ENCODE measurements around the gene SCMH1. TPM values are rescaled to one million over a fixed set of nuclear protein-coding genes. Genes with fewer than 3 reads are reported as not detected.
"Not testable (repeated sequence)": the region's sequence is repeated elsewhere in the genome, so short reads cannot be mapped to it uniquely, and the experiment has no call there.

The SCMH1 gene
- polyA plus RNA-seq, 4 donors: 14.5 to 44.7 (median 22.9) TPM

DNA sequence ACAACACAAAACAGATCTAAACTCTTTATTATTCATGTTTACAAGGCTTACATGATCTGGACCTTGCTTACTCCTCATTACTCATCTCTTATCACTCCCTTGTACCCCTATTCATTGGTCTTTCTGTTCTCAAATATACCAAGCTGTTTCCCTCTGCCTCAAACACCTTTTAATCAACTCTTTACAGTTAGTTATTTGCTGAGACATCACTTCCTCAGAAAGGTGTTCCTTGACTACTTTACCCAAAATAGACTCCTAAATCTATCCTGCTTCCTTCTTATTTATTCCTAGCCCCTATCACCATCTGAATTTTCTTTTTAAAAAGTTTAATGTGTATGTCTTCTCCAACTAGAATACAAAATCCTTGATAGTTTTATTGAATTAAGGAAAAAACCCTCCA, 120.0 kb downstream of the SCMH1 start:
- peaks cover 0 to 13% (median 0%) of the 10 kb centered on the region in 3 donors for H3K36me3 ChIP-seq (ENCODE audit: control insufficient read depth in 3 of 3, insufficient read depth in 2 of 3, low read depth in 1 of 3, low read length in 3 of 3)
- H3K9me3 ChIP-seq (ENCODE audit: control insufficient read depth in 2 of 2, insufficient read depth in 1 of 2, low read depth in 1 of 2, low read length in 1 of 2): no peaks in the 10 kb centered on the region
- no peak for DNase-seq
- H3K27ac ChIP-seq (ENCODE audit: low read depth in 1 of 3, low read length in 2 of 3): no peak overlapping the region
- peaks cover 0 to 5% (median 0%) of the 10 kb centered on the region in 3 donors for H3K4me1 ChIP-seq (ENCODE audit: control insufficient read depth in 3 of 3, insufficient read depth in 2 of 3, low read depth in 1 of 3, low read length in 2 of 3)
- H3K27me3 ChIP-seq (ENCODE audit: control insufficient read depth in 3 of 3, insufficient read depth in 3 of 3, low read length in 3 of 3): no peaks in the 10 kb centered on the region
- no peak overlapping the region for H3K4me3 ChIP-seq (ENCODE audit: low read depth in 1 of 3, low read length in 3 of 3)
- no peak for FAIRE-seq

DNA sequence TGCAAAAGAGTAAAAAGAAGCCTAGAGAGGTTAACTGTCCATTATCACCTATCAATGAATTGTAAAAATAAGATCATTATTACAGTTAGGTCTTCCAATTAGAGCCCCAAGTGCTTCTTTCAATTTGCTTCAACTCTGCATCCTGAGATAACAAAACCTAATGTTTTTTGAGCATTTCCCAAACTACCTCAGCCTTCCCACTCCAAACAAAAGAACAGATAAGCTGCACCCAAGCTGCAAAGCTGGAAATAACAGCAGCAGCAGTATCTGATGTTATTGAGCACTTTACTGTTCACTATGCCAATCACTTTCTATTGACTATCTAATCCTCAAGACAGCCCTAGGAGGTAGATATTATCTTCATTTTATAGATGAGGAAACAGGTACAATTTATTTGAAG, 123.5 kb downstream of the SCMH1 start:
- Histone ChIP-seq H3K27ac (ENCODE audit: low read depth in 1 of 3, low read length in 2 of 3) (no peak overlapping the region), H3K27me3 (ENCODE audit: control insufficient read depth in 3 of 3, insufficient read depth in 3 of 3, low read length in 3 of 3) (no peaks in the 10 kb centered on the region), H3K4me1 (ENCODE audit: control insufficient read depth in 3 of 3, insufficient read depth in 2 of 3, low read depth in 1 of 3, low read length in 2 of 3) (peaks cover 0 to 5% (median 0%) of the 10 kb centered on the region in 3 donors), H3K9me3 (ENCODE audit: control insufficient read depth in 2 of 2, insufficient read depth in 1 of 2, low read depth in 1 of 2, low read length in 1 of 2) (no peaks in the 10 kb centered on the region), H3K36me3 (ENCODE audit: control insufficient read depth in 3 of 3, insufficient read depth in 2 of 3, low read depth in 1 of 3, low read length in 3 of 3) (peaks cover 0 to 15% (median 0%) of the 10 kb centered on the region in 3 donors), H3K4me3 (ENCODE audit: low read depth in 1 of 3, low read length in 3 of 3) (no peak overlapping the region)
- DNase-seq: no peak
- no peak for FAIRE-seq

- H3K27ac ChIP-seq (ENCODE audit: low read depth in 1 of 3, low read length in 2 of 3); H3K4me3 ChIP-seq (ENCODE audit: low read depth in 1 of 3, low read length in 3 of 3); H3K9me3 ChIP-seq (ENCODE audit: control insufficient read depth in 2 of 2, insufficient read depth in 1 of 2, low read depth in 1 of 2, low read length in 1 of 2); DNase-seq; FAIRE-seq; H3K4me1 ChIP-seq (ENCODE audit: control insufficient read depth in 3 of 3, insufficient read depth in 2 of 3, low read depth in 1 of 3, low read length in 2 of 3); H3K27me3 ChIP-seq (ENCODE audit: control insufficient read depth in 3 of 3, insufficient read depth in 3 of 3, low read length in 3 of 3): not testable (repeated sequence)
- WGBS, 3 donors: 78 to 98% (median 95%) methylated on average over 11 to 15 of the region's 15 CpGs
- peaks cover 0 to 16% (median 5%) of the 10 kb centered on the region in 3 donors for H3K36me3 ChIP-seq (ENCODE audit: control insufficient read depth in 3 of 3, insufficient read depth in 2 of 3, low read depth in 1 of 3, low read length in 3 of 3)
Measured at GRCh38 chr1:41117241-41117640, 124.9 kb downstream of the SCMH1 start.

GRCh38 chr1:41110736-41111135, 131.4 kb downstream of the SCMH1 start:
- Histone ChIP-seq H3K36me3 (ENCODE audit: control insufficient read depth in 3 of 3, insufficient read depth in 2 of 3, low read depth in 1 of 3, low read length in 3 of 3) (peaks cover 0 to 10% (median 5%) of the 10 kb centered on the region in 3 donors), H3K27me3 (ENCODE audit: control insufficient read depth in 3 of 3, insufficient read depth in 3 of 3, low read length in 3 of 3) (no peaks in the 10 kb centered on the region), H3K9me3 (ENCODE audit: control insufficient read depth in 2 of 2, insufficient read depth in 1 of 2, low read depth in 1 of 2, low read length in 1 of 2) (no peaks in the 10 kb centered on the region), H3K4me1 (ENCODE audit: control insufficient read depth in 3 of 3, insufficient read depth in 2 of 3, low read depth in 1 of 3, low read length in 2 of 3) (peaks cover 0 to 6% (median 5%) of the 10 kb centered on the region in 3 donors), H3K4me3 (ENCODE audit: low read depth in 1 of 3, low read length in 3 of 3) (no peak overlapping the region), H3K27ac (ENCODE audit: low read depth in 1 of 3, low read length in 2 of 3) (no peak overlapping the region)
- no peak for DNase-seq
- 77 to 100% (median 96%) methylated on average over 1 of the region's 1 CpG for WGBS, 3 donors
- no peak for FAIRE-seq

GRCh38 chr1:41110286-41110685, 131.8 kb downstream of the SCMH1 start:
- no peaks in the 10 kb centered on the region for H3K9me3 ChIP-seq (ENCODE audit: control insufficient read depth in 2 of 2, insufficient read depth in 1 of 2, low read depth in 1 of 2, low read length in 1 of 2)
- peak overlapping the region in 1 of 3 donors; percentile 66 for H3K27ac ChIP-seq (ENCODE audit: low read depth in 1 of 3, low read length in 2 of 3)
- peaks cover 0 to 6% (median 5%) of the 10 kb centered on the region in 3 donors for H3K4me1 ChIP-seq (ENCODE audit: control insufficient read depth in 3 of 3, insufficient read depth in 2 of 3, low read depth in 1 of 3, low read length in 2 of 3)
- FAIRE-seq (no peak), DNase-seq (no peak)
- WGBS, 3 donors: 77 to 81% (median 81%) methylated on average over 1 of the region's 1 CpG
- H3K4me3 ChIP-seq (ENCODE audit: low read depth in 1 of 3, low read length in 3 of 3): no peak overlapping the region
- no peaks in the 10 kb centered on the region for H3K27me3 ChIP-seq (ENCODE audit: control insufficient read depth in 3 of 3, insufficient read depth in 3 of 3, low read length in 3 of 3)
- H3K36me3 ChIP-seq (ENCODE audit: control insufficient read depth in 3 of 3, insufficient read depth in 2 of 3, low read depth in 1 of 3, low read length in 3 of 3): peaks cover 0 to 7% (median 5%) of the 10 kb centered on the region in 3 donors

DNA sequence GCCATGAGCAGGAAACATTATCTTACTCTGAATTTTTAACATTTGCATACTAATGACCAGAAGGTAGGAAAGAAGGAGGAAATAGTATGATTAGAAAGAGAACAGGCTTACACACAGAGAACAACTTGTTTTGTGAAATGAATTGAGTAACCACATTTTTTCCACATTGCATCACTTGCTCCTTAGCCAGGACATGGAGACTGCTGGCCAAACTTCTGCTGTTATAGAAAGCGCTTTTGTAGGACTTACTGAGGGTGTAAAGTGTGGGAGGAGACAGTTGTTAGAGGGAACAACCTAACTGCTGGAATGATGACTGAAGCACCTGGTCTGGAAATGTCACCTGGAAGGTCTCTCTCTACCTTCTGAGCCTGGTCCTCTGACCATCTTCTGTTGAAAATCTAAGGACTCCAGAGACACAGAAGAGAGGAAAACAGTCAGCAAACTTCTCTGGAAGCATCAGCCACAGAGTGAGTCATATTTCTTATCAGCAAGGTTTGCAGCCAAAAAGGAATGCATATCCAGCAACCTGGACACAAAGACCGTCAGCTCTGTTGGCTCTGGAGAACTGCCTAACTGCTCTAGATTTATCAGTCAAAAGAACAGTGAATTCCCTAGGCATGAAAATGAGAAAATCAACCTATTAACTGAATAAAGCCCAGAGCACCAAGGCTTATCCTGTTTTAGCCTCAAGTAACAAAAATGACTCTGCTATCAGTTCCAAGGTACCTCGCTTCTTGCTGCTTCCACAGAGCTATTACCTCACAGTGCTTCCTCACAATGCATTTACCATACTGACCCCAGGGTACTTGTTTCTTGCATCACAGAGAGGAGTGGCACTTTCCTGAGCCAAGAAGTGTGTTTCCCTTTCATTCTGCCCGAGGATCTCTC, 132.6 kb downstream of the SCMH1 start:
- WGBS, 3 donors: 30 to 42% (median 40%) methylated on average over 4 of the region's 4 CpGs
- DNase-seq: peak; percentile 51 to 58

DNA sequence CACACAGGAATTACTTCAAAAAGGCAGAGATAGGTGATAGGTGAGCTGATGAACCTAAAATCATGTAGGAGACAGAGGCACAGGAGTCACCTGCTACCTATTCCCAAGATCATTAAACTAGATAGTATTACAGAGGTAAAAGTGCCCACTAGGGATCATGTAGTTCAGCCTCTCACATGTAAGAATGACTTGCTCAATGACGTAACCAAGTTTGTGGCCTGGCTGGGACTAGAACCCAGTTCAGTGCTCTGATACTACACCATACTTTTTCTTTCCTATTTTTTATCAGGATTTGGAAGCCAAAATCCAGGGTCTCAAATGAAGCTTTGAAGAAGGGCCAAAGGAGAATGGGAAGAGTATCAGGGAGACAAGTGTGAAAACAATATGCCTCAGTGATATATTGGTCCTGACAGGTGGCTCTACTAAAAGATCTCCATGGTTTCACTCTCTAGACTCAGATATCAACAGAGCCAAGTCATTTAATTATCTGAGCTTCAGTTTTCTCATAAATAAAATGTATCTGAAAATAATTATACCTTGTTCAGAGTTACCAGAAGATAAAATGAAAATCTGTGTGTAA, 133.3 kb downstream of the SCMH1 start:
- peak overlapping the region in 2 of 3 donors; percentile 39 to 65 for H3K27ac ChIP-seq (ENCODE audit: low read depth in 1 of 3, low read length in 2 of 3)
- H3K9me3 ChIP-seq (ENCODE audit: control insufficient read depth in 2 of 2, insufficient read depth in 1 of 2, low read depth in 1 of 2, low read length in 1 of 2): no peaks in the 10 kb centered on the region
- FAIRE-seq (no peak), DNase-seq (no peak)
- 87 to 96% (median 92%) methylated on average over 1 of the region's 1 CpG for WGBS, 3 donors
- peaks cover 0 to 6% (median 5%) of the 10 kb centered on the region in 3 donors for H3K4me1 ChIP-seq (ENCODE audit: control insufficient read depth in 3 of 3, insufficient read depth in 2 of 3, low read depth in 1 of 3, low read length in 2 of 3)
- H3K36me3 ChIP-seq (ENCODE audit: control insufficient read depth in 3 of 3, insufficient read depth in 2 of 3, low read depth in 1 of 3, low read length in 3 of 3): peaks cover 0 to 6% (median 5%) of the 10 kb centered on the region in 3 donors
- no peaks in the 10 kb centered on the region for H3K27me3 ChIP-seq (ENCODE audit: control insufficient read depth in 3 of 3, insufficient read depth in 3 of 3, low read length in 3 of 3)
- H3K4me3 ChIP-seq (ENCODE audit: low read depth in 1 of 3, low read length in 3 of 3): no peak overlapping the region

More for the DNA sequence above, 132.6 kb downstream of the SCMH1 start:
- peak overlapping the region in 2 of 3 donors; percentile 66 to 76 for H3K27ac ChIP-seq (ENCODE audit: low read depth in 1 of 3, low read length in 2 of 3)
- FAIRE-seq: no peak
- no peak overlapping the region for H3K4me3 ChIP-seq (ENCODE audit: low read depth in 1 of 3, low read length in 3 of 3)
- peaks cover 0 to 6% (median 5%) of the 10 kb centered on the region in 3 donors for H3K4me1 ChIP-seq (ENCODE audit: control insufficient read depth in 3 of 3, insufficient read depth in 2 of 3, low read depth in 1 of 3, low read length in 2 of 3)
- H3K9me3 ChIP-seq (ENCODE audit: control insufficient read depth in 2 of 2, insufficient read depth in 1 of 2, low read depth in 1 of 2, low read length in 1 of 2): no peaks in the 10 kb centered on the region
- H3K27me3 ChIP-seq (ENCODE audit: control insufficient read depth in 3 of 3, insufficient read depth in 3 of 3, low read length in 3 of 3): no peaks in the 10 kb centered on the region
- peaks cover 0 to 6% (median 5%) of the 10 kb centered on the region in 3 donors for H3K36me3 ChIP-seq (ENCODE audit: control insufficient read depth in 3 of 3, insufficient read depth in 2 of 3, low read depth in 1 of 3, low read length in 3 of 3)

DNA sequence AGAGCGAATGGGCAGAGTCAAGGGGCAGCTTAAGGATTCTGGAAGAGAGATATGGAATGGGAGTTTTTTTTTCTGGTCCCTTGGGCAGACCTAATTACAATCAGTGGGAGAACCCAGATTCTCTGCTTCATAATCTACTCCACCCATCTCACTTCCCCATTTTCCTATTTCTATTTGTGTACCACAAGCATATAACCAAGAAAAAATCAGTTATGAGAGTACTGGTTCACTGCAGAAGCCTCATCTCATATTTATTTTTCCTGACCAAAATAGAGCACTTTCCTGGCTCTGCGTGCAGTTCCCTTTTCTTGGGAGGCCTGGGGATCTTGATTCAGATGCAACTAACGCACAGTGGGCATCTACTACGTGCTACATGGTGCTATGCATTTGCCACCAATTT, 138.3 kb downstream of the SCMH1 start:
- WGBS, 3 donors: 75 to 98% (median 96%) methylated on average over 4 of the region's 4 CpGs
- no peak overlapping the region for H3K4me3 ChIP-seq (ENCODE audit: low read depth in 1 of 3, low read length in 3 of 3)
- no peak overlapping the region for H3K27ac ChIP-seq (ENCODE audit: low read depth in 1 of 3, low read length in 2 of 3)
- DNase-seq (no peak), FAIRE-seq (no peak)
- H3K36me3 ChIP-seq (ENCODE audit: control insufficient read depth in 3 of 3, insufficient read depth in 2 of 3, low read depth in 1 of 3, low read length in 3 of 3): peaks cover 0 to 3% (median 0%) of the 10 kb centered on the region in 3 donors
- no peaks in the 10 kb centered on the region for H3K9me3 ChIP-seq (ENCODE audit: control insufficient read depth in 2 of 2, insufficient read depth in 1 of 2, low read depth in 1 of 2, low read length in 1 of 2)
- peaks cover 0 to 6% (median under 1%) of the 10 kb centered on the region in 3 donors for H3K4me1 ChIP-seq (ENCODE audit: control insufficient read depth in 3 of 3, insufficient read depth in 2 of 3, low read depth in 1 of 3, low read length in 2 of 3)
- no peaks in the 10 kb centered on the region for H3K27me3 ChIP-seq (ENCODE audit: control insufficient read depth in 3 of 3, insufficient read depth in 3 of 3, low read length in 3 of 3)
